GM18868 (cell line): ENCODE measurements around the gene ADRM1.

Experiments used
- ATAC-seq: cut with Tn5 transposase; IDR thresholded peaks from one replicate; pipeline ENCODE4 v1.9.1; 2021; ENCODE audit warnings: mild to moderate bottlenecking, moderate library complexity; ENCODE audit not compliant: unreplicated experiment

ADRM1 gene

DNA sequence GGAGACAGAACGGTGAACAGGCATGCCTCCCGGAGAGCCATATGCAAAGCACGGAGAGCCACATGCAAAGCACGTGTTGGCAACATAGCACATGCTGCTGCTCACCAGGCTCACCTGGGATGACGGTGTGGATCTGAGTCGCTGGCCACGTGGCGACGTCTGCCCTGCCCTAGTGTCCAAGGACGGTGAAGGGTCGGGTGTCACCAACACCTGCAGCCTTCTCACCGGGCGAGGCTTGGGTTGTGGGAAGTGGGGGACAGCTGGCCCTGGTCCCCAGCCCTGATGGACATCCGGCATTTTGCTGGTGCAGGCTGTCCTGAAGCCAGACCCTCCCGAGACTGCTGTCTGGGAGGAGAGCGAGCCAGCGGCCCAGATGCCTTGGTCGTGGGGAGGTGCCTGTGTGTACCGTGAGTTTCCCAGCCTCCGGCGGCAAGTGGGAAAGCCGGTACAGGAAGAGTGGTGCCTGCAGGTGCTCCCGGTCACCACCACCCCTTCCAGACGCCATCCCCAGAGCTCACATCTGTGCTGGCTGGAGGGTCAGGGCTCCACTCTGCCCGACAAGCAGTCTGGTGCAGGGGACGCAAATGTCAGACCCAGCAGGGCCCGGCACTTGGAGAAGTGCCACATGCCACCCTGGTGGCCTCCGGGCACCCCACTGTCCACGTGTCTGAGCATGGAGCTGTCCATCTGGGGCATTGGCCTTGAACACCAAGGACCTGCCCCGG is 5.9 kb upstream of the ADRM1 start:
- ATAC-seq, result no peak

DNA sequence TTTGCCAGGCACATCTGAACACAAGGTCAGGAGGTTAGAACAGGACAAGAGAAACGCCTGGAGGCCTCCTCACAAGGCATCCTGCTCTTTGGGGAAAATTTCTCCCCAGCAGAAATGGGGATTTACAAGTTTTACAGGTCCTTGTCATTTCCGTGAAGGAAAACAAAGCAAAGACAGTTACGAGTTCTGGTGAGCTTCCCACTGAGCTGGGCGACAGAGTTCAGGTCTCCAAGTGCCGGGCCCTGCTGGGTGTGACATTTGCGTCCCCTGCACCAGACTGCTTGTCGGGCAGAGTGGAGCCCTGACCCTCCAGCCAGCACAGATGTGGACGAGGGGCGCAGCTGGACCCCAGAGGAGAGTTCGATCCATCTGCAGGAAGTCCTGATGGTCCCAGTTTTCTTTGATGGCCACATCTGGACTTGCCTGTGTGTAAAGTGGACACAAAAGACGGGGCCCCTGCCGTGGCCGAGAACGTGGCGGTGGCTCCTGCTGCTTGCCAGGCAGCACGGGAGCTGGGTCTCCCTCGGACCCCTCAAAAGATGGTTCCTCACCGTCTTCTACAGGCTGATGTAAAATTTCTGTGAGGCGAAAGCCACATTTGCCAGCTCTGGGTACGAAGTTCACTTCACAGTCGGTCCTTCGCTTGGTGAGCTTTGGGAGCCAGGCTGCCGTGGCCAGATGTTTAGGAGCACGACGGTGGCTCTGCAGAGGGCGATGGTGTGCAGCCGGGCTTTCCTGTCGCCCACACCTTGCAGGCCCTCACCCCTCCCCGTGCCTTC is 5.2 kb upstream of the ADRM1 start:
- ATAC-seq, result no peak

DNA sequence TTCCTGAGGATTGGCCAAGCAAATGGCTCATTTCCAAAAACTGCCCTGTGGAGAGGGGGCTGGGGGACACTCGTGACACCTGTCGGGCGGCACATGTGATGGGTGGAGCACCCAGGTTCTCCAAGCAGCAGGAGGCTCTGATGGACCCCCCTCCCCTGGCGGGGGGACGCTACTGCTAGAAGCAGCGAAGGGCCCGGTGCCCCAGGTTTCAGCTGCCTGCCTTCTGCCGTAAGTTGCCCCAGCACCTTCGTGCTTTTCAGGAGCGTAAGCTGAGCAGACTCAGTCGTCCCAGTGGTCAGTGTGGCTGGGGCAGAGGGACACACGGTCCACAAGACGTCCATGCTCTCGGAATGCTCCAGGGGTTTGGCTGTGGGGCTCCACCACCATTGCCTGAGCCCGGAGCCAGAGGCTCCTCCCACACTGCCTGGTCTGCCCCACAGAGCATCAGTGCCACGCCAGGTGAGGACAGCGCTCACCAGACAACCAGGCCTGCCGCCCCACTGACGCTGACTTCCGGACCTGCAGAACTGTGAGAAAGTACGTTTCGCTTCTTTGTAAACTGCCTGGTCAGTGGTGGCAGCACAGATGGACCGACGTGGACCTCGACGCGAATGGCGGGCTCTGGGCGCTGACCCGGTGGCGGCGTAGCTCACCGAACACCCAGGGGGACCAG is 4.1 kb upstream of the ADRM1 start:
- ATAC-seq, result no peak

DNA sequence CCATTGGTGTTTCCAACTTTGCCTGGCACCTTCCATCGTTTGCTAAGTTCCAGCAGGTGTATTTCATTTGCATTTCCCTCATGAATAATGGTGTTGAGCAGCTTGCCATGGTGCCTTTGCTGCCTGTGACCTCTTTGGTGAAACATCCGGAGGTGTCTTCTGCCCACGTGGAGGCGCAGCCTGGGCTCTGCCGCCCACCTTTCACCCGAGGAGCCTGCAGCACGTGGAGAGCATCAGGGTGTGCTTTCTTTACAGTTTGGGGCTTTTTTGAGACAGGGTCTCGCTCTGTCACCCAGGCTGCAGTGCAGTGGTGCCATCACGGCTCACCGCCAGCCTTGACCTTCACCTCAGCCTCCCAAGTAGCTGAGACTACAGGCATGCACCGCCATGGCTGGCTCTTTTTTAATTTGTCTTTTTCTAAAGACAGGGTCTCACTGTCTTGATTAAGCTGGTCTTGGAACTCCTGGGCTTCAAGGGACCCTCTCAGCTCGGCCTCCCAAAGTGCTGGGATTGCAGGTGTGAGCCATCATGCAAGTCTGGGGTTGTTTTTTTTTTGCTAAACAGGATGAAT is 3.0 kb upstream of the ADRM1 start:
- ATAC-seq, result no peak

DNA sequence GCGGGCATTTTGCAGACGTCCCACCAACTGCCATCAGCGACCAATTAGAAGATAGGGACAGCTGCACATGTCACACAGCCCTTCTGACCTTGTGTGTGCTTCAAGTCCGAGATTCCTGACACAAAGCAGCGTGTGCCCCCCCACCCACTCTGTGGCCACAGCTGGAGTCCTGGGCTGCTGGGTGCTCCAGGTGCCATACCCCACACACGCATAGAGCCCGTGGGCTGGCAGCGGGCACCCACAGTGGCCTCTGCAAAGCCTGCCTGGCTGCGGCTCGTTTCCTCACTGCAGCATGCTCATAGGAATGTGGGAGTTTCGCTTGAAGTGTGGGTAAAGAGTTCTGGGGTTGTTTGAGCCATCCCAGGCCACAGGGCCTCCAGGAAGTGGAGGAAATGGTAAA is 2.5 kb upstream of the ADRM1 start:
- no peak for ATAC-seq

DNA sequence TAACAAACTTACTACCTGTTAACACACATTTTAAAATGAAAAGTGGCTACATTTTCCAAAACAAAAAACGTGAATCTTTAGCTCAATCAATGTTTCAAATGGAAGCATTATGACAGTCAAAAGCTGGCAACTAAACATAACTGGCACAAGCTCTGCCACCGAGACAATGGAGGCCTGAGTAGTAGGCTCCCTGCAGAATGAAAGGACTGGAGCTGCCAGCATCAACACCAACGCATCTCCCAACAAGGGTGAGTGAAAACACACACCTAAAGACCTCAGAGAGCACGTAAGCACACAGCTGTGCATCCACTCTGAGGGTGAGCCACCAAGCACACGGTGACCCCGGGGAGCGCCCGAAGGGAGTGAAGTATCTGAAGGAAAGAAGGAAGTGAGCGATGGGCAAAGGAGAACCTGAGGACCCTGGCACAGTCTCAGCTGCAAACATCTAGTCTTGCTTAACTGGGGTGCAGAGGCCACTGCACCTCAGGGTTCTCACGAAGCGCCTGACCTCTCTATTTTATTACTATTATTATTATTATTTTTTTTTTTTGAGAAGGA is 1.6 kb upstream of the ADRM1 start:
- no peak for ATAC-seq

DNA sequence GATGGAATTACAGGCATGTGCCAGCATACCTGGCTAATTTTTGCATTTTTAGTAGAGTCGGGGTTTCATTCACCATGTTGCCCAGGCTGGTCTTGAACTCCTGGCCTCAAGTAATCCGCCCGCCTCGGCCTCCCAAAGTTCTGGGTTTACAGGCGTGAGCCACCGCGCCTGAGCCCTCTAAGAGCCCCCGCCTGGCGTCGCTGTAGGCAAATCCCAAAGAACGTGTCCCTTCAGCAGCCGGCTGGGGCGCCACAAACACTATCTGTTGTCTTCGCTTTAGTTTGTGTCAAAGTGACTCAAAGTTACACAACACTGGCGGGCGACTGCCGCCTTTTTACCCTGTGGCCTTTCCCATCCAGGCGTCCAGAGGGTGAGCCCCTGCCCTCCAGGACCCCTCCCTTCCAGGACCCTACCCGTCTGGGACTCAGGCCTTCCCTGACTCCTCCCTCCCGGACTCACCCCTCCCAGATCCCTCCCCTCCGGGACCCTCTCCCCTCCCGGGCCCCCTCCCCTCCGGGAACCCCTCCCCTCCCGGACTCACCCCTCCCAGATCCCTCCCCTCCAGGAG is 940 bp upstream of the ADRM1 start:
- ATAC-seq, result peak; percentile 36

DNA sequence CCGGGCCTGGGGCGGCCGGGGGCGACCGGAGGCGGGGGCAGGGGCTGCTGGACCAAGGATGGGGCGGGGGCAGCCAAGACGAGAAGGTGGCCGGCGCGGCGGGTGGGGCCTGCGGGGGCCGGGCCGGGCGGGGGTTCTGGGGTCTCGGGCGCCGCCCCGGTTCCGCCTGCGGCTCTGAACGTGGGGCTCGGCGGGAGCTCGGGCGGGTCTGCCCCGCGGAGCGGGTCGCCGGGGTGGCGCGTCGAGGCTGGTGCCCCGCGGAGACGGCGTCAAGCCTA is 204 bp downstream of the ADRM1 start:
- ATAC-seq, result no peak

DNA sequence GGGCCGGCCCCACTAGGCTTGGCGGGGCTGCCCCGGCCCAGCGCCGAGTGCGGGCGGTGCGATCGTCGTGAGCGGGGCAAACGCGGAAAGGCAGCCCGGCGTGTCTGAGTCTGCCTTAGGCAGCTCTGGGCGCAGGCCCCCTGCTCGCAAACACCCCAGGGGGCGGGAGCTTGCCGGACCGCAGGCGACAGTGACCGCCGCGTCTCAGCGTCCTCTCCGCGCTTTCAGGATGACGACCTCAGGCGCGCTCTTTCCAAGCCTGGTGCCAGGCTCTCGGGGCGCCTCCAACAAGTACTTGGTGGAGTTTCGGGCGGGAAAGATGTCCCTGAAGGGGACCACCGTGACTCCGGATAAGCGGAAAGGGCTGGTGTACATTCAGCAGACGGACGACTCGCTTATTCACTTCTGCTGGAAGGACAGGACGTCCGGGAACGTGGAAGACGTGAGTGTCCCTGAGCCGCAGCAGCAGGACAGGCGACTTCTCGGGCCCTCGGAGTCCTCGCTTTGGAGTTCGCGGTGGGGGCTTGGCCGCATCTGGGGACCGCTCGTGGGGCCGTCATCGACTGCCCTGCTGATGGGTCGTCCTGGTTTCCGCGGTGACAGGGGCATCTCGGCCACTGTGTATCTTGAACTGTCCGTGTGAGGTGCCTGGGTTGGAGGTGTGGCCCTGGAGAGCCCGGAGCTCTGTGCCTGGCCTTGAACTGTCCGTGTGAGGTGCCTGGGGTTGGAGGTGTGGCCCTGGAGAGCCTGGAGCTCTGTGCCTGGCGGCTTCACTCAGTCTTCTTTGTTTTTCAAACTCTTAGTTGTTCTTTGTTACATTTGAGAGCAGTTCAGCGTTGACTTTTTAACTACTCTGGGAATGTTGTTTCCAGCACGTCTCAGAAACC is 786 bp downstream of the ADRM1 start:
- ATAC-seq, result no peak

DNA sequence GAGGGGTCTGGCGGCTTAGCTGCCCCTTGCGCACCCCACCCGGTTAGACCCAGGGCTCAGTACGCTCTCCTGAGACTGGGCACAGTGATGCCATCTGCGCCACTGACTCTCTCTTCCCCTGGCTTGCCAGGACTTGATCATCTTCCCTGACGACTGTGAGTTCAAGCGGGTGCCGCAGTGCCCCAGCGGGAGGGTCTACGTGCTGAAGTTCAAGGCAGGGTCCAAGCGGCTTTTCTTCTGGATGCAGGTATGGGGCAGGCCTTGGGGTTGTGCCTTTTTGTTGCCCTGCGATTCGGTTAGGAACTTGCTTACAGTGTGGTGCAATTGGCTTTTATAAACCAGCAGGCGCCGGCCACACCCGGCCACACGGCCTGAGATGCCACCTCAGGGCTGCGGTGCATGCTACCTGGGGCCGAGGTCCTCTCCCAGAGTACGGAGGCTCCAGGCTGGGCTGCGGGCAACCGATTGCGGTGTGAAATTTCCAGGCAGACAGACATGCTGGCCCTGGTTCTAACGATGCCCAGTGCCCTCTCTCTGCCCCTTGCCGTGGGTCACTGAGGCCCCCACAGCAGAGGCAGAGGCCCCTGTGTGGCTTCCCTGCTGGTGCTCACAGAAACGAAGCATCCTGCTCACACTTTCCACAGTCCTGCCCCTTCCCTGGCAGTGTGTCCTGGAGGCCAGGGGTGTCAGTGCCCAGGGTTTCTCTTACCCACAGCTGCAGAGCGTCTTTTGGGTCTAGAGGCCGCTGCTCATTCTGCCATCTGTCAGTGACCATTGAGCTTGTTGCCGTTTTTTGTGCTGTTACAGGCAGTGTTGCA is 1.7 kb downstream of the ADRM1 start:
- ATAC-seq, result no peak

DNA sequence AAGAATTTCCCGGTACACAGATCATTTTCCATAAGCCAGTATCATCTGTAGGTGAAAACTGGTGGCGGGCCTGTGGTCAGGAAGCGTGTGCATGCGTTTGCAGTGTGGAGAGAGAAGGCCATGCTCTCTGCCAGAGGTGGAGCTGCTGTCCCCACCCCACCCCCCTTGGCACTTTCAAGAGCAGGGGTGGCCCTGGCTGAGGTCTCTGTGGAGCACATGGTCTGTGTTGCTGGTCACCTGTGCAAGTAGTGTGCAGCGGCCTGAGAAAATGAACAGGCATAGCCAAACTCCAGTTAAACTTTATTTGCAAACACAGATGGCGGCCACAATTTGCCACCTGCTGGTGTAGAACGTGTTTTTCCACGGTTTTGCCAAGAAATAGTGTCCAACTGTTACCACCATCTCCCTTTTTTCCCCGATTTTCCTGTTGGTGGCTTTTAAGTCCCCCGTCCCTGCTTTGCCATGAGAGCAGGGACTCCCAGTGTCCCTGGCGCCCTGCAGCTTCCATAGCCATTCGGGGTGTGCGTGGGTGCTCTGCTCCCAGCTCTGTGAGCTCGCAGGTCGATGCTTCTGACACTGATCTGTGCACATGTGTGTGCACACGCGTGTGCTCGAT is 2.5 kb downstream of the ADRM1 start:
- no peak for ATAC-seq

DNA sequence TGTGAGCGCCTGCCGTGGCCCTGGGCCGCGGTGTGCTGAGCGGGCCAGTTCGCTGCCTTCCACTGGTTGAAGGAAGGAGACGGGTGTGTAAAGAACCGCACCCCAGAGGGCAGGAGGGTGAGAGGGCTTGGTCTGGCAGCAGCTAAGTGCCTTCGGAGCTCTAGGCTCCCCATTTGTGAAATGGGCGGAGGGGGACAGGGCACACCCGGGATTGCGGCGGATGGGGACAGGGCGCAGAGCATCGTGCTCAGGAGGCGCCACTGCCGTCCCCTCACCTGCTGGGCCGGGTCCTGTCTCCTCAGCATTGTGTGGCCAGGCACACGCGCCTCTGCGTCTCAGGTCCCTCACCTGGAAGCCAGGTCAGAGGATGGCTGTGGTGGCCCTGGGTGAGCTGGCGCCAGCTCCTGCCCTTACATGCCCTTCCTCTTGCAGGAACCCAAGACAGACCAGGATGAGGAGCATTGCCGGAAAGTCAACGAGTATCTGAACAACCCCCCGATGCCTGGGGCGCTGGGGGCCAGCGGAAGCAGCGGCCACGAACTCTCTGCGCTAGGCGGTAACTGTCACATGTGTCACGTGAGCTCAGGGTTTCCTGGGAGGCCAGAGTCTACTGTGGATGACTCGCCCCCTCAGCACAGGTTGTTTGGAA is 3.1 kb downstream of the ADRM1 start:
- ATAC-seq, result no peak

DNA sequence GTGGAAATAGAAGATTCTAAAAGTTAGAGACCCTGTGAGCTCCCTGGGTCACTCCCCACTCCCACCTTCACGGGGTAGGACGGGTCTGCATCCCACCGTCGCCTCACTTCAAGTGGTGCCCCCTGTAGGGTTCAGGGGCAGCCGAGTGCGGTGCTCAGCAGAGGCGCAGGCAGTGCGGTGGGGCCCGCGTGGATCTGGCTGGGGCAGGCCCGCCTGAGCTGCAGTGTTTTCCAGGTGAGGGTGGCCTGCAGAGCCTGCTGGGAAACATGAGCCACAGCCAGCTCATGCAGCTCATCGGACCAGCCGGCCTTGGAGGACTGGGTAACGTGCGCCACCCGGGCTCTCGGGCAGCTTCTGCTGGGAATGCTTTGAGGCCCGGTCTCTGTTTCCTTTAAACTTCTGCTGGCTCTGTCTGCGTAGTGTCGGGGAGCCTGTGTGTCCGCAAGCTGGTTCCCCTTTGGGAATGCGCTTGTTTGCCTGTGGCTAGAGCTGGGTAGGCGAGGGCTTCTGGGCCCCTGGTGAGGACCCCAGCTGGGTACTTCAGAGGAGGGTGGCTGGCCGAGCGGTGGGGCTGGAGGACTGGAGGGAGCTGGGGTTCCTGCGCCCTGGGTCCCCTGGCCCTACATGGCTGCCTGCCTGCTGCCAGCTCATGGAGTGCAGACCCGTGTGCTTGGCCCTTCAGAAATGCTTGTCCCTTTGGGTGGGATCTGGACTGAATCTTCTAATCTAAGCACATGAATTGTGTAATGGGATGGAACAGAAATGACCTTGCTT is 3.8 kb downstream of the ADRM1 start:
- ATAC-seq, result no peak

DNA sequence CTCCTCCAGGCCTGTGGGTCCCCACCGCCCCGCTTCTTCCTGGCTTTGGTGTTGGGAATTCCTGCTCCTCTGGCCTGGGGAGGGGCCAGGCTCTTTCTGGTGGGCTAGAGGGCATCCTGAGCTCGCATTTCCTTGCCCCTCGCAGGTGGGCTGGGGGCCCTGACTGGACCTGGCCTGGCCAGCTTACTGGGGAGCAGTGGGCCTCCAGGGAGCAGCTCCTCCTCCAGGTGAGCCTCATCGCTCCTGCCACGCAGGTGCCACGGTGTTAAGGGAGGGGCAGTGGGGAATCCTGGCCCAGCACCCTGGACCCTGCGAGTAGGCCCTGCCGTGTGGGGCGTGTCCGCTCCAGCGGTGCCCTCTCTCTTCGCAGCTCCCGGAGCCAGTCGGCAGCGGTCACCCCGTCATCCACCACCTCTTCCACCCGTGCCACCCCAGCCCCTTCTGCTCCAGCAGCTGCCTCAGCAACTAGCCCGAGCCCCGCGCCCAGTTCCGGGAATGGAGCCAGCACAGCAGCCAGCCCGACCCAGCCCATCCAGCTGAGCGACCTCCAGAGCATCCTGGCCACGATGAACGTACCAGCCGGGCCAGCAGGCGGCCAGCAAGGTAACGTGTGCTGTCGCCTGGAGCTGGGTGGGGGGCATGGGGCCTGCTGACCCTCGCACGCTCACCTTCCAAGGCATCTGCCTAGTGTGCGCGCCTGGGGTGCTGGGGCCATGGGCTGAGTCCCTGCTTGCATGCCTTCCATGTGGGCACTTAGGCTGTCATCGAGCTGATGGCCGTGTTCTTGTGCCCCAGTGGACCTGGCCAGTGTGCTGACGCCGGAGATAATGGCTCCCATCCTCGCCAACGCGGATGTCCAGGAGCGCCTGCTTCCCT is 4.7 kb downstream of the ADRM1 start:
- ATAC-seq, result no peak

DNA sequence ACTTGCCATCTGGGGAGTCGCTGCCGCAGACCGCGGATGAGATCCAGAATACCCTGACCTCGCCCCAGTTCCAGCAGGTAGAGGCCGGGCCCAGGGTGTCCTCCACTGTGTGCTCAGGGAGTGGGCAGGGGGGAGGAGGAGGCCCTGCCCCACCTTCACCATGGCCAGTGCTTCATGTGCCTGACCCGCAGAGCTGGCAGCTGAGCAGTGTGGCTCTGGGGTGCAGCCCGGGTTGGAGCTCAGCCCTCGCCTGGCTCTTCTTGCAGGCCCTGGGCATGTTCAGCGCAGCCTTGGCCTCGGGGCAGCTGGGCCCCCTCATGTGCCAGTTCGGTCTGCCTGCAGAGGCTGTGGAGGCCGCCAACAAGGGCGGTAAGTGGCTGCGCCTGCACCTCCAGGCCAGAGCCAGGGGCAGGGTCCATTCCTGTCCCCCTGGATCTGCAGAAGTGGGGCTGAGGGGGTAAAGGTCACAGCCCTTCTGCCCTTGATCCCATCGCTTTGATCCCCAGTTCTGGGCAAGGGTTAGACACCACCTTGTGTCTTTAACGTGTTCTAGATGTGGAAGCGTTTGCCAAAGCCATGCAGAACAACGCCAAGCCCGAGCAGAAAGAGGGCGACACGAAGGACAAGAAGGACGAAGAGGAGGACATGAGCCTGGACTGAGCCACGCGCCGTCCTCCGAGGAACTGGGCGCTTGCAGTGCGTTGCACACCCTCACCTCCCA is 5.5 kb downstream of the ADRM1 start:
- no peak for ATAC-seq
